Keratinocyte (primary cell): Measurements from ENCODE around the gene SZT2.

Experiments used
- CTCF ChIP-seq, 3 experiments: IDR thresholded peaks in 1 of 3; conservative IDR thresholded peaks in 1 of 3; optimal IDR thresholded peaks in 1 of 3; 2 replicates in 2 of 3; 3 replicates in 1 of 3; pipeline versions ENCODE3 to v1.5.1; 2011; ENCODE audit warnings: low read length in 3 of 3, mild to moderate bottlenecking in 3 of 3, moderate library complexity in 2 of 3, control low read depth in 1 of 3, inconsistent platforms in 1 of 3; ENCODE audit not compliant: insufficient read depth in 2 of 3; ENCODE audit errors: extremely low read depth in 1 of 3
- EZH2 ChIP-seq: IDR thresholded peaks from one replicate; pipeline ENCODE4 v1.6.1; 2012; ENCODE audit warnings: inconsistent platforms, mild to moderate bottlenecking, low read length, moderate library complexity

- TF ChIP-seq EZH2 (no peak), CTCF (optimal IDR thresholded peaks at IDR 0.05 in 1 of 3, IDR thresholded peaks at IDR 0.05 in 1 of 3, conservative IDR thresholded peaks at IDR 0.05 in 1 of 3; ENCODE audit: extremely low read depth in 1 of 3, insufficient read depth in 2 of 3, low read length in 3 of 3) (no peak)
Observed at GRCh38 chr1:43420874-43421273, 31.2 kb downstream of the SZT2 start.
